Mesendoderm (in vitro differentiated cells): ENCODE data around the gene FUT2.

Experiments used
- DNase-seq: peaks from one replicate; pipeline ENCODE4 v3.0.0; 2013
- H2AK5ac ChIP-seq: 2 replicates; pipeline ENCODE4 v1.6.1; 2013; ENCODE audit warnings: low read length, inconsistent platforms
- H2BK120ac ChIP-seq: 2 replicates; pipeline ENCODE4 v1.6.1; 2013; ENCODE audit warnings: low read depth, mild to moderate bottlenecking, low read length, moderate library complexity, mixed read lengths
- H2BK15ac ChIP-seq: replicated peaks from 2 replicates; pipeline ENCODE4 v1.6.1; 2013; ENCODE audit warnings: low read depth, mild to moderate bottlenecking, moderate library complexity
- H2BK5ac ChIP-seq: 2 replicates; pipeline ENCODE4 v1.6.1; 2013; ENCODE audit warnings: low read length, inconsistent platforms
- H3K18ac ChIP-seq: 2 replicates; pipeline ENCODE4 v1.6.1; 2013; ENCODE audit warnings: mild to moderate bottlenecking, low read length, mixed read lengths
- H3K23ac ChIP-seq: one replicate; pipeline ENCODE4 v1.6.1; 2013; ENCODE audit warnings: low read length
- H3K27ac ChIP-seq: 2 replicates; pipeline ENCODE4 v1.5.1; 2013; ENCODE audit warnings: low read depth, mild to moderate bottlenecking, inconsistent platforms, low read length, moderate library complexity
- H3K27me3 ChIP-seq: 2 replicates; pipeline ENCODE4 v1.6.1; 2013; ENCODE audit warnings: low read length, control low read depth, mild to moderate bottlenecking, inconsistent platforms; ENCODE audit not compliant: insufficient read depth, poor library complexity
- H3K36me3 ChIP-seq: 2 replicates; pipeline ENCODE4 v1.6.1; 2013; ENCODE audit warnings: low read length, inconsistent platforms; ENCODE audit not compliant: control insufficient read depth, insufficient read depth
- H3K4ac ChIP-seq: one replicate; pipeline ENCODE4 v1.6.1; 2013; ENCODE audit warnings: low read depth, mild to moderate bottlenecking, low read length, moderate library complexity
- H3K4me1 ChIP-seq: 2 replicates; pipeline ENCODE4 v1.6.1; 2013; ENCODE audit warnings: low read depth, low read length, inconsistent platforms; ENCODE audit not compliant: control insufficient read depth
- H3K4me2 ChIP-seq: 2 replicates; pipeline ENCODE4 v1.6.1; 2013; ENCODE audit warnings: low read length
- H3K4me3 ChIP-seq: 2 replicates; pipeline ENCODE4 v1.5.1; 2013; ENCODE audit warnings: mild to moderate bottlenecking, low read length
- H3K56ac ChIP-seq: one replicate; pipeline ENCODE4 v1.6.1; 2013; ENCODE audit warnings: low read length
- H3K79me1 ChIP-seq: 2 replicates; pipeline ENCODE4 v1.6.1; 2013; ENCODE audit warnings: low read length, inconsistent platforms
- H3K79me2 ChIP-seq: 2 replicates; pipeline ENCODE4 v1.6.1; 2013; ENCODE audit warnings: mild to moderate bottlenecking, low read length; ENCODE audit not compliant: control insufficient read depth, insufficient read depth
- H3K9ac ChIP-seq: 2 replicates; pipeline ENCODE4 v1.6.1; 2013; ENCODE audit warnings: low read length, inconsistent platforms
- H4K5ac ChIP-seq: one replicate; pipeline ENCODE4 v1.6.1; 2013; ENCODE audit warnings: low read length
- H4K8ac ChIP-seq: one replicate; pipeline ENCODE4 v1.6.1; 2013; ENCODE audit warnings: low read depth, mild to moderate bottlenecking, control low read depth, low read length, moderate library complexity
- WGBS: extraction: QIAGEN DNeasy Blood & Tissue Kit; methylation state at CpG from one replicate; pipeline ENCODE4 v1.1.7; 2013; ENCODE audit warnings: low lambda C conversion rate, missing lambda C conversion rate; ENCODE audit not compliant: insufficient coverage; ENCODE audit errors: extremely low coverage; 5-methylcytosine and 5-hydroxymethylcytosine counted together

The FUT2 gene

DNA sequence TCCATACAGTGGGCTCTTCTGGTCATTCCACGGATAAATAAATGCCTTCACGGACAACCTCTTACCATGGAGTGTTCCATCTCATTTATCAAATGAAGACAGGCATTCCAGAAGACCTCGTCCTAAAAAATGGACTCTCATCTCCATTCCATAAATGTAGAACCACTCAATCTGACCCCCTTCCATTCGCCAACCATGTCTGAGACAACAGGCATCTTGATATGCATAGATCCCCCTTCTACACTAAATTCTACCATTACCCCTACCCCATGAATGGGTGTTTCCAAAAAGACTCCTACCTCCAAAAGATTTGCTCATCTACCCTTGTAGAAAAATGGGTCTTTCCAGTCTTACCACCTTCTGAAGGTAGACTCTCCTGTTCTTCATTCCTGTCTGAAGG lies 35.7 kb downstream of the FUT2 start:
- Histone ChIP-seq H3K4me2 (no peak overlapping the region), H3K4ac (no peak overlapping the region), H3K79me2 (no peaks in the 10 kb centered on the region), H3K4me1 (no peaks in the 10 kb centered on the region), H2BK15ac (no peak overlapping the region), H3K79me1 (no peaks in the 10 kb centered on the region), H3K56ac (no peak overlapping the region), H3K23ac (no peak overlapping the region), H3K27ac (no peak overlapping the region), H3K36me3 (no peaks in the 10 kb centered on the region), H4K5ac (no peak overlapping the region), H3K9ac (no peak overlapping the region), H3K4me3 (no peak overlapping the region), H4K8ac (no peak overlapping the region), H2BK120ac (no peak overlapping the region), H2BK5ac (no peak overlapping the region), H3K27me3 (no peaks in the 10 kb centered on the region), H3K18ac (no peak overlapping the region), H2AK5ac (no peak overlapping the region)
- DNase-seq: no peak
- no CpG with 5 or more reads among the region's 4 CpGs for WGBS

- no CpG with 5 or more reads among the region's 9 CpGs for WGBS
- H3K4me2 ChIP-seq: no peak overlapping the region
Observed at GRCh38 chr19:48734625-48735024, 38.9 kb downstream of the FUT2 start.

DNA sequence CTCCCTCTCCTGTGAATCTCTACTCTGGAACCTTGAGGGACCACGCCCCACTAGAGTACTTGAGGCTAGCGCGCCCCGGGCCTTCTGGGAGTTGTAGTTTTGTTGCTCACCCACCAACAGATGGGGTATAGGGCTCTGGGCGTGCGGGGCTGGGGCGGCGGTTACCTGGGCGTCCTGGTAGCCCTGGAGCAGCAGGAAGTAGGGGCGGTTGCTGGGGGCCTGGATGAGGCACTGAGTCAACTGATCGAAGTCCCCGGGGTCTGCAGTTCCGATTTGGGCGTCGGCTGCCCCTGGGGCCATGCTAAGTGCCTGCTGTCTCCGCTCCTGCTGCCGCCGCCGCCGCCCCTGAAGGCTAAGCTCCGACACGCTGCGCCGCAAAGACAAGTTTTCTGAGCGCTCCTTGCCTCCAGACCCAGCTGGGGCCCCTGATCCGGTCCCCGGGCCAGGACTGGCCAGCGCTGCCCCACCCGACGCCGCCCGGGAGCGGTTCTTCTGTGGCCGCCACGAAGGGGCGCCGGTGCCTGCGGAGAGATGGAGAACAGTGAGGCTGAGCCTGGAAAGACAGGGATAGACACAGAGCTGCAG lies 39.4 kb downstream of the FUT2 start:
- Histone ChIP-seq H3K9ac (peak overlapping the region; percentile 78), H3K4me3 (peak overlapping the region; percentile 51), H3K79me2 (no peaks in the 10 kb centered on the region), H3K4me2 (peak overlapping the region; percentile 62), H3K27ac (no peak overlapping the region), H2AK5ac (no peak overlapping the region), H3K36me3 (no peaks in the 10 kb centered on the region), H3K4me1 (peaks cover 3% of the 10 kb centered on the region), H4K5ac (no peak overlapping the region), H3K18ac (no peak overlapping the region), H3K56ac (peak overlapping the region; percentile 88), H2BK5ac (no peak overlapping the region), H3K79me1 (no peaks in the 10 kb centered on the region), H3K23ac (peak overlapping the region; percentile 89), H3K4ac (no peak overlapping the region), H2BK15ac (no peak overlapping the region), H4K8ac (no peak overlapping the region), H3K27me3 (peaks cover 4% of the 10 kb centered on the region), H2BK120ac (no peak overlapping the region)
- WGBS: no CpG with 5 or more reads among the region's 38 CpGs
- peak; percentile 92 for DNase-seq

More at GRCh38 chr19:48734625-48735024, 38.9 kb downstream of the FUT2 start:
- Histone ChIP-seq H3K27ac (no peak overlapping the region), H3K56ac (no peak overlapping the region), H3K79me1 (no peaks in the 10 kb centered on the region), H3K36me3 (no peaks in the 10 kb centered on the region), H2BK120ac (no peak overlapping the region), H2BK5ac (no peak overlapping the region), H3K4me3 (no peak overlapping the region), H3K23ac (no peak overlapping the region), H3K27me3 (peaks cover 2% of the 10 kb centered on the region), H3K4me1 (peaks cover 3% of the 10 kb centered on the region), H3K4ac (no peak overlapping the region), H2BK15ac (no peak overlapping the region), H3K18ac (no peak overlapping the region), H2AK5ac (no peak overlapping the region), H3K9ac (no peak overlapping the region), H3K79me2 (no peaks in the 10 kb centered on the region), H4K8ac (no peak overlapping the region), H4K5ac (no peak overlapping the region)
- DNase-seq: no peak

- peak; percentile 72 for DNase-seq
- H3K79me1 ChIP-seq: no peaks in the 10 kb centered on the region
- H4K8ac ChIP-seq: no peak overlapping the region
Observed at GRCh38 chr19:48737360-48737998, 41.7 kb downstream of the FUT2 start.

DNA sequence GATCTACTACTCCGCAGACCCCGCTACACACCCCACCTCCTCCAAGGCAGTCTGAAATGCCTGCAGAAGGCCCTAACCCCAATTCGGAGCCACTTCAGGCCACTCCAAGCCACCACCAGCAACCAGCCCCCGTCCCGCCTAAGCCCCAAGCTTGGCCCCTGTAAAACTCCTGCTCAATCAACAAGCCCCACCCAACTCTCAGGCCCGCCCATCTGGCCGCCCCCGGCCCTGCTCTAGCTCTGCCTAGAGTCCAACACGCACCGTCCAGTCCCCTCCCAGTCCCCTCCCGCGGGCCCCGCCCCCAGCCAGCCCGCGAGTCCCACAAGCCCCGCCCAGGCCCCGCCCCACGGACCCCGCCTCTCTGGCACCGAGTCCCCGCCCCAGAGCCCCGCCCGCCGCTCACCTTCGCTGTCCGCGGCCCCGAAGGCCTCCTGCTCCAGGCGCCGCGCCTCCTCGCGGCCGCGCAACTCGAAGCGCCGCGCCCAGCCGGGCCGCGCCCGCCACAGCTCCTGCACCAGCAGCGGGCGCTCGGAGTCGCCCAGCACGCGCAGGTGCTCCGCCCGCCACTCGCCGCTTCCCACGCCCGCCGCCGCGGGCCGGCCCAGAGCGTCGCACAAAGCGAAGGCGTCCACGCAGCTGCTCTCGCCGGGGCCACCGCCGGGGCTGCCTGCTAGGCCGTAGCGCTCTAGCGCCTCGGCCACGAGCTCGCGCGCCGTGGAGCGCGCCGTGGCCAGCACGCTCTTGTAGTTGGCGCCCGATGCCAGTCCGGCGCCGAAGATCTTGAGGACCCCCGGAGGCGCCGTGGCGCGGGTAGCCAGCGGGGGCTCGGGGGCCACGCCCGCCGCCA lies 43.0 kb downstream of the FUT2 start:
- H2BK15ac ChIP-seq: no peak overlapping the region
- H2BK120ac ChIP-seq: no peak overlapping the region
- H3K79me1 ChIP-seq: no peaks in the 10 kb centered on the region
- WGBS: no CpG with 5 or more reads among the region's 96 CpGs
- no peak overlapping the region for H4K5ac ChIP-seq
- H3K79me2 ChIP-seq: no peaks in the 10 kb centered on the region
- no peaks in the 10 kb centered on the region for H3K36me3 ChIP-seq
- peak overlapping the region; percentile 69 for H3K9ac ChIP-seq
- H2BK5ac ChIP-seq: no peak overlapping the region
- no peak overlapping the region for H3K23ac ChIP-seq
- peak overlapping the region; percentile 95 for H3K4me2 ChIP-seq
- no peak overlapping the region for H2AK5ac ChIP-seq
- peak overlapping the region; percentile 84 for H3K56ac ChIP-seq
- H3K27me3 ChIP-seq: peaks cover 4% of the 10 kb centered on the region
- H3K4me1 ChIP-seq: peaks cover 5% of the 10 kb centered on the region
- no peak overlapping the region for H4K8ac ChIP-seq
- peak overlapping the region; percentile 25 for H3K4me3 ChIP-seq
- H3K18ac ChIP-seq: peak overlapping the region; percentile 25
- H3K27ac ChIP-seq: no peak overlapping the region
- no peak overlapping the region for H3K4ac ChIP-seq
- DNase-seq: peak; percentile 97

More at GRCh38 chr19:48737360-48737998, 41.7 kb downstream of the FUT2 start:
- H3K27ac ChIP-seq: no peak overlapping the region
- no peak overlapping the region for H2BK120ac ChIP-seq
- H3K9ac ChIP-seq: no peak overlapping the region
- H3K79me2 ChIP-seq: no peaks in the 10 kb centered on the region
- H3K4me2 ChIP-seq: no peak overlapping the region
- H4K5ac ChIP-seq: no peak overlapping the region
- no CpG with 5 or more reads among the region's 22 CpGs for WGBS
- no peak overlapping the region for H3K56ac ChIP-seq
- no peak overlapping the region for H2BK5ac ChIP-seq
- H3K4me1 ChIP-seq: peaks cover 5% of the 10 kb centered on the region
- no peak overlapping the region for H2AK5ac ChIP-seq
- no peak overlapping the region for H2BK15ac ChIP-seq
- H3K18ac ChIP-seq: no peak overlapping the region
- H3K27me3 ChIP-seq: peaks cover 4% of the 10 kb centered on the region
- H3K36me3 ChIP-seq: no peaks in the 10 kb centered on the region
- no peak overlapping the region for H3K4ac ChIP-seq
- H3K23ac ChIP-seq: no peak overlapping the region
- no peak overlapping the region for H3K4me3 ChIP-seq
